ENCODE results near the gene LIMD2.
A peak's percentile ranks its signal among the peaks of the same experiment; 100 is the strongest.

Gene LIMD2

DNA sequence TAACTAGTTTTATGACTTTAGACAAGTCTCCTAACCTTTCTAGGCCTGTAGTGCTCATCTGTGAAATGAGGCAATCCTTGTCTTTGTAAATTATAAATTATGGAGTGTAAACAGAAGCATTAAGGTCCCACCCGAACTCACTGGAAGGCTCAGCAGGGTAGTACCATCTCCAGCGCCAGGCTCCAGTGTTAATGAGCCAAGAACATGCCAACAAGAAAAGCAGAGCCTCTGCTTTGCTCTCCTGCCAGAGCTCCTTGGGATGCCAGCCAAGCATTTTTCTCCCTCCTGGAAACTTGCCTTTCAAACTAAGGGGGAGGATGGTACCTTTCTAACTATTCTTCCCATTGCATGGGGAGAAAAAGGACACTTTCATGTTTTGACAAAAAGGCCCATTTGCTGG is 14.9 kb downstream of the LIMD2 start:
- DNase-seq (ENCODE audit: insufficient read length, low spot score) (no peak), FAIRE-seq (no peak)

DNA sequence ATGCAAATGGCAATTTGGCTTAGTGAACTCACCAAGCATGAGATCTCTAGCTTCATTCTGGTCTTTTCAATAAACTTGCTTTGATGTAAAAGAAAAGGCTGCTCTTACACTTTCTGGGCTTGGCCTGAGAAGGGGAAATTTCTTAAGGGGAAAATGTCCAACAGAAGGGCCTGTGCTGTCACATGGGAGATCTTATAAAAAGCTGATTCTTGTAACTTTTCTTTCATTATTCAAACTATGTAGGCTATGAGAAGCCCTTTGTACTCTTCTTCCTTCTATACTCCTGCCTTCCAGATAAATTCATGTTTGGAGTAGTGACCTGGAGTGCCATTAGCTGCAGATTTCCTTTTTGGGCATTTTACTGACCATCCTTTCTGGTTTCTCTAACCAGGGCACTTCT is 16.9 kb downstream of the LIMD2 start:
- no peak for FAIRE-seq
- no peak for DNase-seq (ENCODE audit: insufficient read length, low spot score)

DNA sequence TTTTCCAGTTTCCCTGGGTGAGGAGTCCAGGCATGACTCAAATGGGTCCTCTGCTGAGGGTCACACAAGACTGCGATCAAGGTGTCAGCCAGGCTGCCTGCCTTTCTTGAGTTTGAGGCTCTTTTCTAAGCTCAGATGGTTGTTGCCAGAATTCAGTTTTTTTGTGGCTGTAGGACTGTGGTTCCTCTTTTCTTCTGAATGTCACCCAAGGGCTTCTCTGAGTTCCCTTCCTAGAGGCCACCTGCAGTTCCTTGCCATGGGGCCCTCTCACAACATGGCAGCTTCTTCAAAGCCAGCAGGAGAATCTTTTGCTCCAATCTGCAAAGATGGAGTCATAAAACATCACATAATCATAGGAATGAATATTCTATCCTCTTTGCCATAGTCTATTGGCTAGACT is 17.5 kb downstream of the LIMD2 start:
- no peak for DNase-seq (ENCODE audit: insufficient read length, low spot score)
- FAIRE-seq, result no peak

- DNase-seq (ENCODE audit: insufficient read length, low spot score) (no peak), FAIRE-seq (no peak)
Observed at GRCh38 chr17:63681530-63681929, 18.4 kb downstream of the LIMD2 start.

- FAIRE-seq (no peak), DNase-seq (ENCODE audit: insufficient read length, low spot score) (no peak)
Observed at GRCh38 chr17:63680700-63681099, 19.2 kb downstream of the LIMD2 start.

DNA sequence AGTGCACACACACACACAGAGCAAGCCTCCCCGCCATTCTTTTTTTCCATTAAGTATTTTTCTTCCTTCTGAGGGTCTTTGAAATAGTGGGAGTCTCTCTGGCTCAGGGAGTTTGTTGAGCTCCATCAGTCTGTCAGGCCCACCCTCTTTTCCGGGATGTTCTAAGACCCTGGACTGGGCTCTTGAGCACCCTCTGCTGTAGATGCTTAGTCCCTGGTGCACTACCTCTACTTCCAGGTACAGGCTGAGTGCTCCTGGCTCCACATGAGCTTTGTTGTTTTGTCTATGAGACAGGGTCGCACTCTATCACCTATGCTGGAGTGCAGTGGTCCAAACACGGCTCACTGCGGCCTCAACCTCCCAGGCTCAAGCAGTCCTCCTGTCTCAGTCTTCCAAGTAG is 20.7 kb downstream of the LIMD2 start:
- DNase-seq (ENCODE audit: insufficient read length, low spot score) (no peak), FAIRE-seq (no peak)

DNA sequence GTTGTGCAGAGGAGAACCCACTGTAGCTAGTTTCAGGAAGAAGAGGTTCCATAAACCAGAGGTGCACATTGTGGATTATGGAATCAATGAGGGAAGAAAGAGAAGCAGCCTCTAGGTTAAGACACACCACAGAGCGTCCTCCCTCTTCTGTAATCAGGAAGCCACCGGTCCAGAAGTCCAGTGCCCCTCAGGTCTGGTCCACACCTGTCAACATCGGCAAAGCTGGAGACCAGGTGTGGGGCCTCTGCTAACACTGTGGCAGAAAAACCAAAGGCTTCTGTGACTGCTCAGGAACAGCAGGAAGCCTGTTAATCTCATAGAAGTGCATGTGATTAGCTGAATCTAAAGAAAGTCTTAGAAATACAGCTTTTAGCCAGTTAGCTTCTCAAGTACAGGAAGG is 23.3 kb downstream of the LIMD2 start:
- DNase-seq (ENCODE audit: insufficient read length, low spot score) (no peak), FAIRE-seq (no peak)

GRCh38 chr17:63675607-63676546 is 24.0 kb downstream of the LIMD2 start:
- FAIRE-seq (no peak), DNase-seq (ENCODE audit: insufficient read length, low spot score) (no peak)

GRCh38 chr17:63675231-63675606 is 24.7 kb downstream of the LIMD2 start:
- FAIRE-seq (no peak), DNase-seq (ENCODE audit: insufficient read length, low spot score) (no peak)

- DNase-seq (ENCODE audit: insufficient read length, low spot score) (no peak), FAIRE-seq (no peak)
Observed at GRCh38 chr17:63672856-63673255, 27.1 kb downstream of the LIMD2 start.

- FAIRE-seq (no peak), DNase-seq (ENCODE audit: insufficient read length, low spot score) (no peak)
Observed at GRCh38 chr17:63665527-63666214, 34.3 kb downstream of the LIMD2 start.

DNA sequence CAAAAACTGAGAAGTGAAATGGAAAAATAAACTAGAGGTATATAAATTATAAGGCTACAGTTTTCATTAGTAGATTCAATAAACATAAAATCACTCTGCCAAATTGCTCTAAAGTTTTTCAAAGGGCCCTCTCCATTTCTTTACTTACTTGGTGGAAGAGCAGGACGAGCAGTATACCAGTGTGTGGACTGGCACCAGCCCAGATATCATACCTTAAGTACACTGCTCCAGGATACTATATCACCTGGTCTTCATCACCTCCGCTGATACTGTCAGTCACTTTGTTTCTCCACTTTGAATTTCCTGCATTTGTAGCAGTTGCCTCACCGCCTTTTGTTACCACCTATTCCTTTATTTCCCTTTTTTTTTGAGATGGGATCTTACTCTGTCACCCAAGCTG is 40.1 kb downstream of the LIMD2 start:
- no peak for DNase-seq (ENCODE audit: insufficient read length, low spot score)
- no peak for FAIRE-seq

DNA sequence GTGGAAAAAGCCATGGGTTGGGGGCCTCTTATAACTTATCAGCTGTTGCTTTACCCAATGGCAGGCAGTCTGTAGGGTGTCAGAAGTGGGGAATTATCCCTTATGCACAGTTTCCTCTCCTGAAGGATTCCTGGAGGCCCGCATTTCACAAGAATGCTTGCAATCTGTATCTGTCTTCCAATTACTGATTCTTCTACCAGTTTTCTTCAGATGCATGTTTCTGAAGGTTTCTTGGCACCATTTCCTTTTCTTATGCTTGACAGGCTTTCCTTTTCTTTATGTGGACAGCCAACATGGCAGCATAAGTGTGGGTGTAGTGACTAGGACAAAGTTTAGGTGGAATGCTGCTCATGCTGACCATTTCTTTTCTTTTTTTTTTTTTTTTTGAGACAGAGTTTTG is 41.6 kb downstream of the LIMD2 start:
- no peak for DNase-seq (ENCODE audit: insufficient read length, low spot score)
- no peak for FAIRE-seq

DNA sequence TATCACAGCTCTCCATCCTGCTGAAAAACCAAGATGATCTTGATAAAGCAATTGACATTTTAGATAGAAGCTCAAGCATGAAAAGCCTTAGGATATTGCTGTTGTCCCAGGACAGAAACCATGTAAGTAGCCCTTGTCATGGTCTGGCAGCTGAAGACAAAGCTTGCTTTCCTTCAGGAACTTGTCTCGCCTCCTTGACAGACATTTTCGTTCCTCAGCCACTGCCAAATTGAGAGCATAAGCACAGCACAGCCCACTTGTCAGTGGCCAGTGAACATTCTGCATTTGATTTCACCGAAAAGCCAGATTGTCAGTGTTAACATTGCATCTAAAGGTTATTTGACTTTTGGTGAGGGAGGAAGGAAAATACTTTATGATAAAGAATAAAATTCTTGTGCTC is 42.1 kb downstream of the LIMD2 start:
- FAIRE-seq (no peak), DNase-seq (ENCODE audit: insufficient read length, low spot score) (no peak)

DNA sequence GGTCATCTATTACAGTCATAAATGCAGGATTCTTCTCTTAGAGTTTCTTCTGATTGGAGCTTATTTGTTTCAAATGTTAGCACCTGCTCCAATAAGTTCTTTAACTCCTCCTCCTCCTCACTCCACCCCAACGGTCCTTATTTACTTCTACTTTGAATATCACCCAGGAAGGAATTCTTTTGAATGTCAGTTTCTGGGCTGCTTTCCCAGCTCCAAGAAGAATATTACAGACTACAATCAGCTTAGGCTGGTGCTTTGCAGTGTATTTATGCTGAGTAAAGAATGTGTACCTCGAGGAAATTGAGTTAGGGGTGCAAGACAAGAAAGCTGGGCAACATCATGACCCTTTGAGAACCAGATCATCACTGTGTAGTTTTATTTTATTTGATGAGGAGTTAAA is 46.9 kb downstream of the LIMD2 start:
- no peak for DNase-seq (ENCODE audit: insufficient read length, low spot score)

GRCh38 chr17:63652106-63652505 is 47.8 kb downstream of the LIMD2 start:
- no peak for FAIRE-seq
- no peak for DNase-seq (ENCODE audit: insufficient read length, low spot score)

More for the DNA sequence above, 46.9 kb downstream of the LIMD2 start:
- no peak for FAIRE-seq

DNA sequence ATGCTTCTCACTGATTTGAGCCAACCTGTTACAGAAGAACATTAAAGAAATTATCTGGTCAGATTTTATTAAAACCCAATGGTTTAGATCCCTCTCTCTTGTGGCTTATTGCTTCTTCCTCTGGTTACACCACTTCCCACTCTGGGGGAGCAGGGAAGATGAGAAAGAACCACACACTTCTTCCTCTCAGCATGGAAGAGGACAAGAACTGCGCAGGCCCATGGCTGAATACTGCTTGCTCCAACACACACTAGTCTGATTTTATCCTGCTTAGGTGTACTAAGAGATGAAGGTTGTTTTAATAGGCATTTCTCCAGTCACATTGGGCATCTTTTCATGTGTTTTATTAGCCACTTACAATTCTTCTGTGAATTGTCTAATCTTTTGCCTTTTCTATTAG is 50.1 kb downstream of the LIMD2 start:
- FAIRE-seq (no peak), DNase-seq (ENCODE audit: insufficient read length, low spot score) (no peak)

DNA sequence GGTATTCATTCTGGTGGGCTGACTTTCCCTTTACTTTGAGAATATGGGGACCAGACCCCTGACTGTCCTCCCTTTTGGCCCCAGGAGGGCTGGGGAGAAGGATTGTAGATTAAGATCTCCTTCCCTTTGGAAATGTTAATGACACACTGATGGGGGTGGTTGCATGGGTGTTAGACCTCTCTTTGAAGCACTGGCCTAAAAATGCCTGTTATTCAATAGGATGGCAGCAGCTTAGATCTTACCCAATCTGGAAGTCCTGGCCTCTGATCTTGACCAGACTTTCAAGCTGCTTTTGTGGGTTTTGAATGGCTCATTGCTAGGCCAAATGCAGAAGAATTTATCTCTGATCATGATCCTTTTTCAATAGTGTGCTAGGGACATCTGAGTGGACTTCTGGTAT is 52.0 kb downstream of the LIMD2 start:
- FAIRE-seq (no peak), DNase-seq (ENCODE audit: insufficient read length, low spot score) (no peak)

GRCh38 chr17:63647065-63647725 is 52.7 kb downstream of the LIMD2 start:
- no peak for DNase-seq (ENCODE audit: insufficient read length, low spot score)
- no peak for FAIRE-seq

- peak; percentile 70 for FAIRE-seq
- DNase-seq (ENCODE audit: insufficient read length, low spot score), result peak; percentile 48
Observed at GRCh38 chr17:63646488-63646806, 53.5 kb downstream of the LIMD2 start.

Data from GM19239 (cell line).